ENCODE data around the gene ZCCHC10.
A peak's percentile ranks its signal among the peaks of the same experiment; 100 is the strongest.
"Not testable (repeated sequence)": the region's sequence is repeated elsewhere in the genome, so short reads cannot be mapped to it uniquely, and the experiment has no call there.

Gene ZCCHC10

DNA sequence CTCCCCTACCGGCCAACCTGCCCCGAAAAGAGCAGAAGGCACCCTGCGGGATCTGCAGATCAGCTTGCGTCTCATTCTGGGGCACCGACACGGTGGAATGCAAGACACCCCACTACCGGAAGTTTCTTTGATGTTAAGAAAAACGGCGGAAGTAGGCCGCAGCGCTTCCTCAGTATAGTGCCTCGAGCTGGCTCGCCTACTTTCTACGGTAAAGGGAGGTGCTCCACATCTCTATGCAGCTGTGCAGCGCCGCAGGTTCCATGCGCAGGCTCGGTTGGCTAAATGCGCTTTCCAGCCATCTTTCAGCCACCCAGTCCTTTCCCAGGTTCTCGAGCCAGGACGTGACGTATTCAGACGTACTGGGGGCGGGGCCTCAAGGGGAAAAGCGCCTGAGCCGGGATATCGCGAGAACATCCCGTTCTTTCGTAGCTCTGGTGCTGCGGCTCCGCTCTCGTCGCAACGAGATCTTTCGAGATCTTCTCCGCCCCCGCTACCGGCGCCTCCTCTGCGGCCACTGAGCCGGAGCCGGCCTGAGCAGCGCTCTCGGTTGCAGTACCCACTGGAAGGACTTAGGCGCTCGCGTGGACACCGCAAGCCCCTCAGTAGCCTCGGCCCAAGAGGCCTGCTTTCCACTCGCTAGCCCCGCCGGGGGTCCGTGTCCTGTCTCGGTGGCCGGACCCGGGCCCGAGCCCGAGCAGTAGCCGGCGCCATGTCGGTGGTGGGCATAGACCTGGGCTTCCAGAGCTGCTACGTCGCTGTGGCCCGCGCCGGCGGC, 25.4 kb upstream of the ZCCHC10 start, which contains the start of gene HSPA4:
Gene HSPA4, plus strand, starts transcription at position 472 of the 775 bp plus-strand sequence. Its CDS starts 238 bp downstream, at position 710.
- Mint-ChIP-seq H3K4me1 (peaks cover 23 to 42% of the 10 kb centered on the region in 2 donors), H3K9me3 (peaks cover 0 to 2% of the 10 kb centered on the region in 2 donors), H3K36me3 (peaks cover 15 to 33% of the 10 kb centered on the region in 2 donors), H3K4me3 (peak within 1 kb of the TSS; percentile 94), H3K27me3 (no peaks in the 10 kb centered on the region), H3K27ac (peak within 1 kb of the TSS; percentile 98)
- peak; percentile 98 for DNase-seq
- ATAC-seq (replicated peaks), result peak; percentile 81 to 82

- peak; percentile 2 to 6 for ATAC-seq (replicated peaks)
- peaks cover 15 to 32% of the 10 kb centered on the region in 2 donors for H3K36me3 Mint-ChIP-seq
- H3K27me3 Mint-ChIP-seq, result no peaks in the 10 kb centered on the region
- DNase-seq, result no peak
- H3K4me1 Mint-ChIP-seq, result peaks cover 24 to 47% of the 10 kb centered on the region in 2 donors
- peaks cover 0 to 2% of the 10 kb centered on the region in 2 donors for H3K9me3 Mint-ChIP-seq
- H3K27ac Mint-ChIP-seq, result peak overlapping the region; percentile 98
- peak overlapping the region; percentile 94 for H3K4me3 Mint-ChIP-seq
Observed at GRCh38 chr5:133051061-133051541, 24.8 kb upstream of the ZCCHC10 start.

DNA sequence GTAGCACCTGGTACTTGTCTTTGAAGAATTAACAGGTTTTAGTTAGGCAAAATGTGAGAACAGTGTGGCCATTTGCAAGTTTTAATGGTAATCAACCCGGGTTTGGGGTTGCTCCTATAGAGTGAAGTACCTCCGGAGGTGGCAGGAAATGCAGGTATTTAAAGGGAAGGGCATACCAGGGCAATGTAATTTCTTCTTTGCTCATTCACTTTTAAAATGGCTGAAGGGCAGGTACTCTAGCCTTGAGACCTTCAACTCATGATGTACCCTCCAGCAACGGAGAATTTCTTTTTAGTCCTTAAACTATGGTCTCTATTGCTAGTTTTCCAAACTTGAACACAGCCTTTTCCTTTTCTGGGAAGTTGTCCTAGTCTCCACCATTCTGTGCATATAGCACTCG, 24.2 kb upstream of the ZCCHC10 start:
- peak overlapping the region; percentile 98 for H3K27ac Mint-ChIP-seq
- no peaks in the 10 kb centered on the region for H3K27me3 Mint-ChIP-seq
- H3K4me1 Mint-ChIP-seq, result peaks cover 21 to 46% of the 10 kb centered on the region in 2 donors
- DNase-seq (no peak), ATAC-seq (replicated peaks) (no peak)
- peaks cover 10 to 26% of the 10 kb centered on the region in 2 donors for H3K36me3 Mint-ChIP-seq
- peaks cover 0 to 2% of the 10 kb centered on the region in 2 donors for H3K9me3 Mint-ChIP-seq
- peak overlapping the region; percentile 94 for H3K4me3 Mint-ChIP-seq

DNA sequence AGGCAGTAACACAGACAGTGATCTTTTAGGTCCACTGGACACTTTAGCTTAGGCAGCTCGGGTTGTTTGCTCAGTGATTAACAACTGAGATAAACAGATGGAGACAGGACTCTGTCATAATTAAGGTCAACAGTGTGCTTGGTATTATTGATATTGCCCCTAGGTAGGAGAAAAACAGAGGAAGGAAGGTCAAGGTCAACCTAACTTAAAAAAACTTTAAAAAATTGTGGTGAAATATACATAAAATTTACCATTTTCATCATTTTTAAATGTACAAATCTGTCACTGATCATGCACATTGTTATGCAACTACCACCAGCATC, 23.3 kb upstream of the ZCCHC10 start:
- ATAC-seq (replicated peaks) (no peak), DNase-seq (no peak)
- Mint-ChIP-seq H3K36me3 (peaks cover 5 to 18% of the 10 kb centered on the region in 2 donors), H3K9me3 (peaks cover 0 to 2% of the 10 kb centered on the region in 2 donors), H3K4me1 (peaks cover 17 to 41% of the 10 kb centered on the region in 2 donors), H3K27ac (no peak overlapping the region), H3K4me3 (no peak overlapping the region), H3K27me3 (no peaks in the 10 kb centered on the region)

GRCh38 chr5:133048993-133049725, 22.8 kb upstream of the ZCCHC10 start:
- DNase-seq (no peak), ATAC-seq (replicated peaks) (no peak)
- H3K4me1 Mint-ChIP-seq, result peaks cover 17 to 43% of the 10 kb centered on the region in 2 donors
- H3K9me3 Mint-ChIP-seq, result peaks cover 0 to 2% of the 10 kb centered on the region in 2 donors
- peaks cover 5 to 17% of the 10 kb centered on the region in 2 donors for H3K36me3 Mint-ChIP-seq
- no peak overlapping the region for H3K27ac Mint-ChIP-seq
- no peak overlapping the region for H3K4me3 Mint-ChIP-seq
- no peaks in the 10 kb centered on the region for H3K27me3 Mint-ChIP-seq

- Mint-ChIP-seq H3K9me3 (peaks cover 0 to 2% of the 10 kb centered on the region in 2 donors), H3K27me3 (no peaks in the 10 kb centered on the region), H3K27ac (peak overlapping the region; percentile 63), H3K4me3 (no peak overlapping the region), H3K36me3 (peaks cover 5 to 8% of the 10 kb centered on the region in 2 donors), H3K4me1 (peaks cover 20 to 49% of the 10 kb centered on the region in 2 donors)
- no peak for DNase-seq
- ATAC-seq (replicated peaks), result no peak
Observed at GRCh38 chr5:133047404-133047803, 21.1 kb upstream of the ZCCHC10 start.

DNA sequence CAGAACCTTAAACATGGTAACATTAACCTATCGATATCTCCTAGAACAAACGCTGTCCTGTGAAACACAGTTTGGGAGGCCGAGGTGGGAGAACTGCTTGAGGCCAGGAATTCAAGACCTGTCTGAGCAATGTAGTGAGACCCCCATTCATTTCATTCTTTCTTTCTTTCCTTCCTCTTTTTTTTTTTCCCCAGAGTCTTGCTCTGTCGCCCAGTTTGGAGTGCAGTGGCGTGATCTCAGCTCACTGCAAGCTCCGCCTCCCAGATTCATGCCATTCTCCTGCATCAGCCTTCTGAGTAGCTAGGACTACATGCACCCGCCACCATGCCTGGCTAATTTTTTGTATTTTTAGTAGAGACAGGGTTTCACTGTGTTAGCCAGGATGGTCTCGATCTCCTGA, 20.2 kb upstream of the ZCCHC10 start:
- peak overlapping the region; percentile 18 to 34 for H3K4me3 Mint-ChIP-seq
- not testable (repeated sequence) for H3K27me3 Mint-ChIP-seq, H3K9me3 Mint-ChIP-seq, H3K36me3 Mint-ChIP-seq
- DNase-seq (peak; percentile 45), ATAC-seq (replicated peaks) (peak; percentile 50 to 57)
- peak overlapping the region; percentile 57 for H3K27ac Mint-ChIP-seq
- H3K4me1 Mint-ChIP-seq, result peaks cover 22 to 50% of the 10 kb centered on the region in 2 donors

GRCh38 chr5:133041910-133042309, 15.6 kb upstream of the ZCCHC10 start:
- Mint-ChIP-seq H3K27me3 (no peaks in the 10 kb centered on the region), H3K9me3 (no peaks in the 10 kb centered on the region), H3K27ac (no peak overlapping the region), H3K4me1 (peaks cover 14 to 31% of the 10 kb centered on the region in 2 donors), H3K4me3 (no peak overlapping the region), H3K36me3 (peaks cover 0 to under 1% of the 10 kb centered on the region in 2 donors)
- ATAC-seq (replicated peaks) (no peak), DNase-seq (no peak)

DNA sequence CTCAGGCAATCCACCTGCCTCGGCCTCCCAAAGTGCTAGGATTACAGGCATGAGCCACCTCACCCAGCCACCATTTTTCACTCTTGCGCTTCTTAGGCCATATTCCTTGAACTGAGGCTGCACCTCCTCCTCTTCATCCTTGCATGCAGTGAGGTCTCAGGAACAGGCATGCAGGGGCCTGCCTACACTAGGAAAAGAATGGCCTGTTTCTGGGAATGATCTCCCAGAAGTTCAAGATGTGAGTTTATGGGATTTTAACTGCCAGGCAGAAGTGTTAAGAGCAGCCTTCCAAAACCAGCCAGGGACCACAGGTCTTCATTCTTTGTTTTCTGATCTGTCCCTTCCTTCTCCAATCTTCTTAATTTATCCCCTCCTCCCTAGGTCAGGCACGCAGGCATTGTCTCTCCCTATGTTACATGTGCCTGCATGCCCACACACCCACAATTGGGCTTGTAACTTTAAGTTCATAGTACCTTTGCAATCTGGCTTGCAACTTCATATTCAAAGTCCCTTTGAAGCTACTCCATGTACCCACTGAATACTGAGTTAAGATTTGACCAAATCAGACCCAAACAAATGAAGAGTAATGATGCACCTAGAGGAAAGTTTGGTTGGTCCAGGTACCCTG, 14.9 kb upstream of the ZCCHC10 start:
- DNase-seq (no peak), ATAC-seq (replicated peaks) (no peak)
- Mint-ChIP-seq H3K9me3 (no peaks in the 10 kb centered on the region), H3K27ac (peak overlapping the region; percentile 1), H3K36me3 (no peaks in the 10 kb centered on the region), H3K4me1 (peaks cover 12 to 25% of the 10 kb centered on the region in 2 donors), H3K27me3 (no peaks in the 10 kb centered on the region), H3K4me3 (no peak overlapping the region)

DNA sequence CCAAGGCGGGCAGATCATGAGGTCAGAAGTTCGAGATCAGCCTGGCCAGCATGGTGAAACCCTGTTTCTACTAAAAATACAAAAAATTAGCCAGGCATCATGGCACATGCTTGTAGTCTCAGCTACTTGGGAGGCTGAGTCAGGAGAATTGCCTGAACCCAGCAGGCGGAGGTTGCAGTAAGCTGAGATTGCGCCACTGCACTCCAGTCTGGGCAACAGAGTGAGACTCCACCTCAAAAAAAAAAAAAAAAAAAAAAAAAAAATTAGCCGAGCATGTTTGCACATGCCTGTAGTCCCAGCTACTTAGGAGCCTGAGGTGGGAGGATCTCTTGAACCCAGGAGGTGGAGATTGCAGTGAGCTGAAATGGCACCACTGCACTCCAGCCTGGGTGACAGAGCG, 10.3 kb upstream of the ZCCHC10 start:
- H3K27ac Mint-ChIP-seq, result not testable (repeated sequence)

DNA sequence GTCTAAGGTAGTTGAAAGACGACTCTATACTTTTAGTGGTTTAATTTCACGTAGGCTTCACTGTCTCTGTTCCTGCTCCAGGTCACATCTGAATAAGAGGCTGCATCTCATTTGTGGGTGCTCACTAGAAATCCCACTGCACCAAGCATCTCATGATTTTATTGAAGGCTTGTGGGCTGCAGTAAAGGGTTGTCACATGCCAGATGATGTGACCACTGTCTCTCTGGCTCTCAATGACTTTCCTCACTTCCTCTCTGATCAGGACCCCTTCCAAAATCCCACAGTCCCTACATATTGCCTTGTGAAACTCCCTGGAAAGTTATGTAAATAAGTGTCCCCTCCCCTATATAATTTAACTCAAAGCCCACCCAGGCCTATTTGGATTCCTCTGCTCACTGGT, 8.9 kb upstream of the ZCCHC10 start:
- H3K4me1 Mint-ChIP-seq, result peaks cover 24 to 34% of the 10 kb centered on the region in 2 donors
- H3K36me3 Mint-ChIP-seq, result peaks cover 0 to 2% of the 10 kb centered on the region in 2 donors
- no peaks in the 10 kb centered on the region for H3K27me3 Mint-ChIP-seq
- no peak for DNase-seq
- H3K4me3 Mint-ChIP-seq, result no peak overlapping the region
- H3K27ac Mint-ChIP-seq, result peak overlapping the region; percentile 32
- ATAC-seq (replicated peaks), result peak; percentile 68 to 76
- peaks cover 0 to 2% of the 10 kb centered on the region in 2 donors for H3K9me3 Mint-ChIP-seq

More for the DNA sequence above, 10.3 kb upstream of the ZCCHC10 start:
- ATAC-seq (replicated peaks); H3K36me3 Mint-ChIP-seq; DNase-seq; H3K9me3 Mint-ChIP-seq; H3K27me3 Mint-ChIP-seq; H3K4me3 Mint-ChIP-seq: not testable (repeated sequence)
- peaks cover 23 to 36% of the 10 kb centered on the region in 2 donors for H3K4me1 Mint-ChIP-seq

DNA sequence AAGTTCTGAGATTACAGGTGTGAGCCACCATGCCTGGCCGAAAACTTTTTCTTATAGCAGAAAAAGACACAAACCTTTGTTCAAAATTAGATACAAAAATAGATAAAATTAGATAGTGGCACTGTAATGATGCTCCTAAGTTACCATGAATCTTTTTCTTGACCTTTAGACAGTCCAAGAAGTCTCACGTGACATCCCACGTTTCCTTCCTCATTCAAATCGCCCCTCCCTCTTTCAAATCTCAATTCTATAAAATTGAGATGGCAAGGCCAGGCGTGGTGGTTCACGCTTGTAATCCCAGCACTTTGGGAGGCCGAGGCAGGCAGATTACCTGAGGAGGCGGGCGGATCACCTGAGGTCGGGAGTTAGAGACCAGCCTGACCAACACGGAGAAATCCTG, 7.7 kb upstream of the ZCCHC10 start:
- Mint-ChIP-seq H3K27me3 (no peaks in the 10 kb centered on the region), H3K27ac (peak overlapping the region; percentile 67), H3K4me1 (peaks cover 29 to 45% of the 10 kb centered on the region in 2 donors), H3K4me3 (peak overlapping the region in 1 of 2 donors; percentile 37), H3K36me3 (peaks cover 0 to 2% of the 10 kb centered on the region in 2 donors), H3K9me3 (peaks cover 0 to 2% of the 10 kb centered on the region in 2 donors)
- ATAC-seq (replicated peaks) (peak in 1 of 2 donors; percentile 24), DNase-seq (no peak)

- Mint-ChIP-seq H3K4me3 (peak overlapping the region; percentile 40 to 65), H3K27me3 (no peaks in the 10 kb centered on the region), H3K27ac (peak overlapping the region; percentile 72), H3K4me1 (peaks cover 29 to 47% of the 10 kb centered on the region in 2 donors), H3K36me3 (peaks cover 0 to 2% of the 10 kb centered on the region in 2 donors), H3K9me3 (peaks cover 0 to 2% of the 10 kb centered on the region in 2 donors)
- DNase-seq (no peak), ATAC-seq (replicated peaks) (peak; percentile 78 to 85)
Observed at GRCh38 chr5:133032852-133033742, 6.7 kb upstream of the ZCCHC10 start.

All from stimulated activated naive B cell treated with anti-CD40 and anti-IgM and Interleukin-4, amounts not matched to agents 10 μg/mL and 1 μg/mL and 100 μg/mL, for 72 hours (primary cell).